ENCODE data around the gene PIP5K1B.

PIP5K1B gene

DNA sequence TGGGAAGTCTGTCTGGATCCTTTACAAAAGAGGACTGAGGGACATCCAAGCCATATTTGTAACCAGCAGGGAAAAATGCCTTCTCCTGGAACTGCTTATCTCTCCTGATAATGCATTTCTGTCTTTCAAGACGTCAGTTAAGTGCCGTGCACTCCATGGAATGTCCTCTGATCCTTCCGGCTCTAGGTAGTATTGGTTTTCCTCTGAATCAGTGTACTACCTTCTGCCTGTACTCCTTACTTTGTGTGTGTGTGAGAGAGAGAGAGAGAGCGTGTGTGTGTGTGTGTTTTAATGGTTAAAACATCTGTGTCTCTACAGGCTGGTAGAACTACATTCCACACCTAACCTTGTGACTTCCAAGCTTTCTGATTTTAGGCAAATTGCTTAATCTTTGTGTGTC lies 89.9 kb downstream of the PIP5K1B start:
- DNase-seq (ENCODE audit: low spot score) = no peak
- TF ChIP-seq, protein P1, sequence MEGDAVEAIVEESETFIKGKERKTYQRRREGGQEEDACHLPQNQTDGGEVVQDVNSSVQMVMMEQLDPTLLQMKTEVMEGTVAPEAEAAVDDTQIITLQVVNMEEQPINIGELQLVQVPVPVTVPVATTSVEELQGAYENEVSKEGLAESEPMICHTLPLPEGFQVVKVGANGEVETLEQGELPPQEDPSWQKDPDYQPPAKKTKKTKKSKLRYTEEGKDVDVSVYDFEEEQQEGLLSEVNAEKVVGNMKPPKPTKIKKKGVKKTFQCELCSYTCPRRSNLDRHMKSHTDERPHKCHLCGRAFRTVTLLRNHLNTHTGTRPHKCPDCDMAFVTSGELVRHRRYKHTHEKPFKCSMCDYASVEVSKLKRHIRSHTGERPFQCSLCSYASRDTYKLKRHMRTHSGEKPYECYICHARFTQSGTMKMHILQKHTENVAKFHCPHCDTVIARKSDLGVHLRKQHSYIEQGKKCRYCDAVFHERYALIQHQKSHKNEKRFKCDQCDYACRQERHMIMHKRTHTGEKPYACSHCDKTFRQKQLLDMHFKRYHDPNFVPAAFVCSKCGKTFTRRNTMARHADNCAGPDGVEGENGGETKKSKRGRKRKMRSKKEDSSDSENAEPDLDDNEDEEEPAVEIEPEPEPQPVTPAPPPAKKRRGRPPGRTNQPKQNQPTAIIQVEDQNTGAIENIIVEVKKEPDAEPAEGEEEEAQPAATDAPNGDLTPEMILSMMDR (IDR thresholded peaks at IDR 0.05; ENCODE audit: extremely low read depth, missing control alignments) = no peak

DNA sequence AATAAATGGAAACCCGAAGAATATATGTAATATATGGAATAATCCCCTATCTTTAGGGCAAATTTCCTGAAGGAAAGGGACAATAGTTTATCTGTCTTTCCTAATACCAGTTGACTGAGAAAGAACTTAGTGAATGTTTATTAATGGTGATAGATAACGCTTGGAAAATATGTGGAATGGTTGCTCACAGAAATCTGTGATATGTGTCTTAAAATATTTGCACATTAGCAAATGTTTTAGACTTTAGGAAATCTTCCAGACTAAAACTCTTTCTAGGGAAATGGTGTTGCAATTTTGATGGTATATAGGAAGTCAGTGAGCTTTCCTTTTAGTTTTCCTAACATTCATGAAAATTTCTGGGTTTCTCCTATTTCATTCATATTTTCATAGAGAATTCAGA lies 90.4 kb downstream of the PIP5K1B start:
- TF ChIP-seq, protein P1 (IDR thresholded peaks at IDR 0.05; ENCODE audit: extremely low read depth, missing control alignments) = no peak
- no peak for DNase-seq (ENCODE audit: low spot score)

DNA sequence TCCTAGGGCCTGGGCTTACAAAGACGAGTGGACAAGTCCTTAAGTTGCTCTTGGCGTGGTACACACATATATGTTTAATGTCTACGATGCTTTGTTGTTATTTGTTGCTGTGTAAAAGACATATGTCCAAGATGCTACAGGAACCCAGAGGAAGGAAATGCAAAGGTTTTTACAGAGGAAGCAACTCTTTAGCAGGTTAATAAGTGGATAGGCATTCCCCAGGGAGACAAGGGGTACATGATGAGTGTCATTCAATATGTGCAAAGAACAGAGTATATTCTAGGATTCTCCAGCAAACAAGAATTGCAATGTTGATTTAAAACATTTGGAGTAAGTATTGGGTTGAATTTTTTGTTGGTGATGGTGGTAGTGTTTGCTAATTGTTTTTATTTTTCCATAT lies 92.1 kb downstream of the PIP5K1B start:
- no peak for DNase-seq (ENCODE audit: low spot score)
- TF ChIP-seq, protein P1 (IDR thresholded peaks at IDR 0.05; ENCODE audit: extremely low read depth, missing control alignments) = no peak

DNA sequence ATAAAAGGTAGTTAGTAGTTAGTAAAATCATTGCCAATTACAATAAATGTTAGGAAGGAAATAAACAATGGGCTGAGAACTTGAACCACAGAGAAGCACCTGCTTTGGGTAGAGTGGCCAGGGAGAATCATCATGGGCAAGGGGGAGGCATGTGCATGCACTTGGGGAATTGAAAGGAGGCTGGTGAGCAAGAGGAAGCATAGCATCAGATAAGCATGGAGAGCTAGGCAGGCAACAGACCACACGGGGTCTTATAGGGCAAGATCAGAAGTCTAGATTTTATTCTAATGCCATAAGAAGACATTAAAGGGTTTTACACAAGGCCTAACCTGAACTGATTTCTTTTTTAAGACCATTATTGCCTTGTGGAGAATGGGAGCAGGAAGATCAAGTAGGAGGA lies 93.4 kb downstream of the PIP5K1B start:
- TF ChIP-seq, protein P1 (IDR thresholded peaks at IDR 0.05; ENCODE audit: extremely low read depth, missing control alignments) = no peak
- no peak for DNase-seq (ENCODE audit: low spot score)

DNA sequence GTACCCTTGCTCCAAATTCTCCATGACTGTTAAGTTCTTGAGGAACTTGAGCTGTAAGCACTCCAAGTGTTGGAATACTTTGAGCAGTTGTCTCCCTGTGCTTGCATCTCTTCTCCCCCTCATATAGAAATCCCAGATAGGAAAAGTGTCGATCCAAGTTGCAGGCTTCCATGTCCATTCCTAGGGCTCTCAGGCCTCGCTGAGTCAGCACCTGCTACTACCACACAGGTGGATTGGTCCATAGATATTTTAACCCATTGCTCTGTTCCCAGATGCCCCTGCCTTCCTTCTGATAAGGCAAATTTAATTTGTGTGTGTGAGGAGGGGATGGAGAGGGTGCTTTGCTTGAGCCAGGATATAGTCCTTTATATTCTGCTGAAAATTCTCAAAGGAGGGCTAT lies 95.8 kb downstream of the PIP5K1B start:
- no peak for DNase-seq (ENCODE audit: low spot score)
- TF ChIP-seq, protein P1 (IDR thresholded peaks at IDR 0.05; ENCODE audit: extremely low read depth, missing control alignments) = no peak

DNA sequence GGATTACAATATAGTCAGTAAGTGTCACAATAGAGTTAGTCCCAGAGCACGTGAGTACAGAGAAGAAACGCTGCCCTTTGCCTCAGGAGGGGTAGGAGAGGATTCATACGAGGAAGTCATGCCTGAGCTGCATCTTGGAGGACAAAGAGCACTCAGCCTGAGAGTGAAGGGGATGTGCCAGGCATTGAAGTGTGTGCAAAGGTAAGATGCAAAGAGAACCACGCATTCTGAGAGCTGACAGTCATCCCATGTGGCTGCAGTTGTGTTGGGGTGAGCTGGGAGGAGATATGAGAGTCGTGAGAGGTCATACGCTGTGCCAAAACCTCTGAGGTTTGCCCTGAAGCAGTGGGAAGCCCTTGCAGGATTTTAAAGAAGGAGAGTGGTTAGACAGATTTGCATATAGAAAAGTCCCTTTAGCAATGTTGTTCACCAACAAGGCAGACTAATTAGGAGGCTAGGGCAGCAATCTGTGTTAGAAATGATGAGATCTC lies 97.5 kb downstream of the PIP5K1B start:
- TF ChIP-seq, protein P1 (IDR thresholded peaks at IDR 0.05; ENCODE audit: extremely low read depth, missing control alignments) = no peak
- DNase-seq (ENCODE audit: low spot score) = peak; percentile 75

DNA sequence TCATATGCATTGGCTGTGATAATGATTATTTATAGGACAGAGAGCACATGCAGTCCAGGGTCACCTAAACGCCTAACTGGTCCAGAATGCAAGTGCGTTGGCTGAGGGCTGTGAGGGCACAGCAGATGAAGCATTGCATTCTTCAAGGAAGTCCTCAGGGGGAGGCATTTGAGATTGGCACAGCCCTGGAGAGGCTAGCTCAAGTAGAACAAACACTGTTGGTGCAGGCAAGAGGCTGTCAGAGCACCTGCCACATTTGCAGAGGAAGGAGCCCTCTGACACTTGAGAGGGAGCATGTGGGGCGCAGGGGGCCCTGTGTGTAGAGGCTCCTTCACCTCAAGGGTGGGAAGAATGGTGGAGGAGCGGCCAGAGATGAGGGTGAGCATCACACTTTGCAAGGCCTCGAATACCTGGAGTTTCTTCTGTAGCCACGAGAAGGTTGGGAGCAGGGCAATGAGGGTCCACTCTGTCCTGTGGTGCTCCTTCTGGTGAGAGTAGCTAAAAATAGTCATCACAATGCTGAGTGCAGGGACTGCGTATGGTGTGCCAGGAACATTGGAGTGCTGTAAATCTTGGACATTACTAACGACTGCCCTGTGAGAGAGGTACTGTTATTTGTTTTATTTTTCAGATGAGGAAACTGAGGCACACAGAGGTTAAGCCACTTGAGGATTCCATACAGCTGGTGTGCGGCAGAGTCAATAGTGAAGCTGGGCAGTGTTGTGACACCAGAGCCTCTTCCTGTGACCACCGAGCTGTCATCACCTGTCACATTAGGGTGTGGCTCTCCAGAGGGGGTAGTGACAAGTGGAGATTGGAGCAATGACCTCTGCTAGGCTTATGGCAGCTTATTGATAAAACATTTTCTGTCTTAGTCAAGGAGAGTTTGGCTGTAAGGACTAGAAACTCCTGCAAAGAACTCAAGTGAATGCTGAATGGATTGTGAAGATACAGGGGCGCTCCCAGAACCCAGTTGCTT lies 100.2 kb downstream of the PIP5K1B start:
- DNase-seq (ENCODE audit: low spot score) = no peak
- TF ChIP-seq, protein P1 (IDR thresholded peaks at IDR 0.05; ENCODE audit: extremely low read depth, missing control alignments) = no peak
